GM12878 (cell line): Measurements from ENCODE around the gene GLB1L.

Source experiments
- TF ChIP-seq, protein P1 (sequence below), 3 experiments: IDR thresholded peaks in 2 of 3; conservative IDR thresholded peaks in 1 of 3; 2 replicates each; pipeline ENCODE4 v1.5.1; 2011; ENCODE audit warnings: low read depth in 3 of 3, low read length in 3 of 3, mild to moderate bottlenecking in 3 of 3, control low read depth in 2 of 3, moderate library complexity in 2 of 3, inconsistent platforms in 1 of 3, mixed read lengths in 1 of 3; ENCODE audit not compliant: control insufficient read depth in 2 of 3, insufficient read depth in 1 of 3; ENCODE audit errors: extremely low read depth in 1 of 3
- TF ChIP-seq, protein P2 (sequence below): IDR thresholded peaks from 2 replicates; pipeline ENCODE4 v1.6.1; 2012; ENCODE audit warnings: low read depth, low read length, improper control_type of control experiment
- TF ChIP-seq, protein P3 (sequence below): fragments of 450-650 bp; IDR thresholded peaks from 2 replicates; pipeline ENCODE4 v1.6.1; 2017; ENCODE audit warnings: mild to moderate bottlenecking

DNA sequence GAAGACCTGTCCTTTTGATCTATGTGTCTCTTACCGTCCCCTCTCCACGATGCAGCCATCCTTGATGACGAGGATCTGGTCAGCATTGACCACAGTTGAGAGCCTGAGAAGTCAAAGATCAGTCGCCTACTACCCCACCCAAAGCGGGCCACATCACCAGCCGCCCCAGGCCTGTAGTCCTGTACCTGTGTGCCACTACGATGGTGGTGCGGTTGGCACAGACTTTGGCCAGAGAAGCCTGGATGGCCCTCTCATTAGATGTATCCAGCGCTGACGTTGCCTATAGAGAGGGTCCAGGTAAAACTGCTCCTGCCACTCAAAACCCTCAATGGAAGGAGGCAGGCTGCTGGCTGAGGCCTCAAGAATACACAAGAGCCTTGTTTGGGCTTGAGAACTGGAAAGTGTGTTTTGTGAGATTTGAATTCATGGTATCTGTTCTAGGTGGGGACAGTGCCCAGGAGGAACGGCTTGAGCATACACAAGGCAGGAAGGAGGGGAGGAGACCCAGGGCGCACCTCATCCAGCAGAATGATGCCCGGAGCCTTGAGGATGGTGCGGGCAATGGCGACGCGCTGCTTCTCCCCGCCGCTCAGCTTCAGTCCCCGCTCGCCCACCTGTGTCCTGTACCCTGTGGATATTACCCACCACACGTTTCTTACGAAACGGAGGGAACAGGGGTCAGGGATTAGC is 34.9 kb downstream of the GLB1L start:
- TF ChIP-seq, protein P1, sequence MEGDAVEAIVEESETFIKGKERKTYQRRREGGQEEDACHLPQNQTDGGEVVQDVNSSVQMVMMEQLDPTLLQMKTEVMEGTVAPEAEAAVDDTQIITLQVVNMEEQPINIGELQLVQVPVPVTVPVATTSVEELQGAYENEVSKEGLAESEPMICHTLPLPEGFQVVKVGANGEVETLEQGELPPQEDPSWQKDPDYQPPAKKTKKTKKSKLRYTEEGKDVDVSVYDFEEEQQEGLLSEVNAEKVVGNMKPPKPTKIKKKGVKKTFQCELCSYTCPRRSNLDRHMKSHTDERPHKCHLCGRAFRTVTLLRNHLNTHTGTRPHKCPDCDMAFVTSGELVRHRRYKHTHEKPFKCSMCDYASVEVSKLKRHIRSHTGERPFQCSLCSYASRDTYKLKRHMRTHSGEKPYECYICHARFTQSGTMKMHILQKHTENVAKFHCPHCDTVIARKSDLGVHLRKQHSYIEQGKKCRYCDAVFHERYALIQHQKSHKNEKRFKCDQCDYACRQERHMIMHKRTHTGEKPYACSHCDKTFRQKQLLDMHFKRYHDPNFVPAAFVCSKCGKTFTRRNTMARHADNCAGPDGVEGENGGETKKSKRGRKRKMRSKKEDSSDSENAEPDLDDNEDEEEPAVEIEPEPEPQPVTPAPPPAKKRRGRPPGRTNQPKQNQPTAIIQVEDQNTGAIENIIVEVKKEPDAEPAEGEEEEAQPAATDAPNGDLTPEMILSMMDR (IDR thresholded peaks at IDR 0.05 in 2 of 3, conservative IDR thresholded peaks at IDR 0.05 in 1 of 3; ENCODE audit: control insufficient read depth in 2 of 3, extremely low read depth in 1 of 3, insufficient read depth in 1 of 3, low read depth in 3 of 3, low read length in 3 of 3): no peak
- TF ChIP-seq, protein P2, sequence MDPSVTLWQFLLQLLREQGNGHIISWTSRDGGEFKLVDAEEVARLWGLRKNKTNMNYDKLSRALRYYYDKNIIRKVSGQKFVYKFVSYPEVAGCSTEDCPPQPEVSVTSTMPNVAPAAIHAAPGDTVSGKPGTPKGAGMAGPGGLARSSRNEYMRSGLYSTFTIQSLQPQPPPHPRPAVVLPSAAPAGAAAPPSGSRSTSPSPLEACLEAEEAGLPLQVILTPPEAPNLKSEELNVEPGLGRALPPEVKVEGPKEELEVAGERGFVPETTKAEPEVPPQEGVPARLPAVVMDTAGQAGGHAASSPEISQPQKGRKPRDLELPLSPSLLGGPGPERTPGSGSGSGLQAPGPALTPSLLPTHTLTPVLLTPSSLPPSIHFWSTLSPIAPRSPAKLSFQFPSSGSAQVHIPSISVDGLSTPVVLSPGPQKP: no peak
- TF ChIP-seq, protein P3, sequence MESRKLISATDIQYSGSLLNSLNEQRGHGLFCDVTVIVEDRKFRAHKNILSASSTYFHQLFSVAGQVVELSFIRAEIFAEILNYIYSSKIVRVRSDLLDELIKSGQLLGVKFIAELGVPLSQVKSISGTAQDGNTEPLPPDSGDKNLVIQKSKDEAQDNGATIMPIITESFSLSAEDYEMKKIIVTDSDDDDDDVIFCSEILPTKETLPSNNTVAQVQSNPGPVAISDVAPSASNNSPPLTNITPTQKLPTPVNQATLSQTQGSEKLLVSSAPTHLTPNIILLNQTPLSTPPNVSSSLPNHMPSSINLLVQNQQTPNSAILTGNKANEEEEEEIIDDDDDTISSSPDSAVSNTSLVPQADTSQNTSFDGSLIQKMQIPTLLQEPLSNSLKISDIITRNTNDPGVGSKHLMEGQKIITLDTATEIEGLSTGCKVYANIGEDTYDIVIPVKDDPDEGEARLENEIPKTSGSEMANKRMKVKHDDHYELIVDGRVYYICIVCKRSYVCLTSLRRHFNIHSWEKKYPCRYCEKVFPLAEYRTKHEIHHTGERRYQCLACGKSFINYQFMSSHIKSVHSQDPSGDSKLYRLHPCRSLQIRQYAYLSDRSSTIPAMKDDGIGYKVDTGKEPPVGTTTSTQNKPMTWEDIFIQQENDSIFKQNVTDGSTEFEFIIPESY: no peak
